ENCODE measurements around the gene THAP2.
A peak's percentile ranks its signal among the peaks of the same experiment; 100 is the strongest.

THAP2 gene

DNA sequence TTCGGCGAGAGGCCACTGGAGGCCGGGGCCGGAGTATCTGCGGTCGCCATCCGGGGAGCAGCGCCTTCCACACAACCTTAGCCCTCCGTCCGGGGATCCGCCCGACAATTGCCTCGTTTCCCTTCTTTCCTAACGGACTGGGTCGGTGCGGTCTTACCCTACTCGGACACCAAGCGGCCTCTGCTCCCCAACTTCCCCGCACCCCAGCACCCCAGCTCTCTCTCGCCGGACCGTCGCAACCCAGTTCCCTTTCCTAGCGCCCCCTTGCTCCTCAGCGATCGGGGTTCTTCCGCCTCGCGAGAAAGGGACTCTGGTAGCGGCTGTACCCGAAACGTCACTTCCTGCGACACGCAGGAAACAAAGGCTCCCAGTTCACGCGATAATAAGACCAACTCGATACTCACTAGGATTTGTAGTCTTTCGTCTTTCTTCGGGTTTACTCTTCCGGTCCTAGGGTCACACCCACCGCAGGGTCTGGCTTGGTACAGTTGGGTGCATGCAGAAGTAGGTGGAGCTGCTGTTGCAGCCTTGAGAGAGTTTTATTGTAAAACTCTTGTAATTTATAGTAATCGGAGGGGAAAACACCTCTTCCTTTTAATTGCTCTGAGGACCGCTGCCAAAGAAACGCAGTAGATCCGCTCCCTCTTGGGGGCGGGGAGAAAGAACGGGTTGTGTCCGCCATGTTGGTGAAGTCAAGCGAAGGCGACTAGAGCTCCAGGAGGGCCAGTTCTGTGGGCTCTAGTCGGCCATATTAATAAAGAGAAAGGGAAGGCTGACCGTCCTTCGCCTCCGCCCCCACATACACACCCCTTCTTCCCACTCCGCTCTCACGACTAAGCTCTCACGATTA, at the start of gene THAP2, which contains the start of gene ZFC3H1:
TSS of gene THAP2 (plus strand) at position 741 of the 850 bp plus-strand sequence. CDS start 209 bp downstream, outside the sequence.
TSS of gene ZFC3H1 (minus strand) at position 288 of the 850 bp plus-strand sequence. CDS start at position 50, 238 bp downstream.
- peak; percentile 97 to 100 for DNase-seq

DNA sequence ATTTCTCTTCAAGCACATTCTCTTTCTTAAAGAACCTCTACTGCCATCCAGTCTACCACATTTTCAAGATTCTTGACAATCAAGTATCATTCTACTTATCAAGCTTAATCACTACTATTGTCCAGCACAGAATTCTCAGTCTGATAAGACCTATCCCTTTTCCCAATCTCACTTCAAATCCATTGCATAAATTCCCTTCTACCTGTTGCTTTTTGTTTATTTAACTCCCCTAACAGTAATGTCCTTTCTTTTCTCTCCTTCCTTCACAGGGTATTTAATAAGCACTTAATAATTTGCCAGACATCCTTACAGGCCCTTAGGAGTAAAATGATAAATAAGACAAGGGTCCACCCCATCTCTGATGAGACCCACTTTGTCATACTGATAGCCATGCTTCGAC, 42.2 kb upstream of the THAP2 start:
- no peak for DNase-seq

- DNase-seq = no peak
Observed at GRCh38 chr12:71625476-71625875, 38.6 kb upstream of the THAP2 start.

DNA sequence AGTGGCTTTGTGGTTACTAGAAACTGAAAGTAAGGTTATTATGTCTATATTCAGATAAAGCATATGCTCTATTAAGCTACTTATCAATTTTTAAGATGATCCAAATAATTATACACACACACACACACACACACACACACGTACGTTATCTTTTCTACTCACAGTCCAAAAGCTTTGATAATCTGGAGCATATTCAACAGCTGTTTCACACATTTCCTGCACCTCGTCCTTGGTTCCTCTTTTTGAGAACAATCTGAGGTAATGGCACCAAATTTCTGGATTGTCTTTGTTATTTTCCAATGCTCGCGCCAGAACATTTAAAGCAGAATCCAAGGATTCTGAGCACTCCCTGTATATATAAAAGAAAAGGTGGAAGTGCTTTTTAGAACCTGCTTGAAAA, 38.0 kb upstream of the THAP2 start:
- no peak for DNase-seq

- DNase-seq = no peak
Observed at GRCh38 chr12:71626768-71627167, 37.3 kb upstream of the THAP2 start.

GRCh38 chr12:71627438-71628002, 36.6 kb upstream of the THAP2 start:
- DNase-seq = no peak

- peak; percentile 70 to 77 for DNase-seq
Observed at GRCh38 chr12:71636704-71637115, 27.4 kb upstream of the THAP2 start.

DNA sequence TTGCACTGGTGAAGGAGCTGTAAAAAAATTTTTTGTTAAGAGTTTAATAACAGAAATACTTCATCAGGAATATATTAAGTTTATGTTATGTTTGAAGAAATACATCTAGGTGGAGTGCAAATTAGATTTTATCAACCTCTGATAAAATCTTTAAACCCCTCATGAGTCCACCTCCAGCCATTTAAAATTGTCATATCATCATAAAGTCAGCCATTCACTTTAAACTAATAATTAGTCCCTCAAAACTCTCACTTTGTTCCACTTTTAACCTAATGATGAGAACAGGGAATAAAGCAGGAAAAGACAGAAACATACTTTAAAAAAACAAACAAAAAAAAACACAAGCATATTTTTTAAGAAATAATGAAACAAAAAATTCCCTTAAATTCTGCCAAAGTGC, 25.6 kb upstream of the THAP2 start:
- no peak for DNase-seq

DNA sequence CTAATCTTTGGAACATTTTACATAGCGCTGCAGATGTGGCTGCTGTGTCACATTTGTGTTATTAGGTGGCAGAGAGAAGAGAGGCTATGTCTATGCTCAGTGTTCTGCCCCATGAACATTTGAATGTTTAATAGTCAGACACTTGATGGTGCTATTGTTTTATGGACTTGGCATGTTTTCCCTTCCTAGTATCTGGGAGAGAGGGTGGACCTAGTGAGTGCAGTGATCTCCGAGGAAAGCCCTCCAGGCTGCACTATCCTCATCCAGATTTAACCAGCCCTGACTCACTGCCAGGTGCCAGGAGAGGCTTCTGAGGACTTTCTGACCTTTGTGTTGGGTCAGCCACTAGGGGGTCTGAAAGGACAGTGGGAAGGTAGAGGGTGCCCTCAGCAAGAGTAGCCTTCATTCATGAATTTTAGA, 24.8 kb upstream of the THAP2 start:
- DNase-seq = no peak

- DNase-seq = no peak
Observed at GRCh38 chr12:71640316-71640715, 23.8 kb upstream of the THAP2 start.

GRCh38 chr12:71641390-71641789, 22.7 kb upstream of the THAP2 start:
- DNase-seq = no peak

- DNase-seq = no peak
Observed at GRCh38 chr12:71642264-71642663, 21.8 kb upstream of the THAP2 start.

- DNase-seq = no peak
Observed at GRCh38 chr12:71645268-71645667, 18.8 kb upstream of the THAP2 start.

- no peak for DNase-seq
Observed at GRCh38 chr12:71646512-71646911, 17.6 kb upstream of the THAP2 start.

- no peak for DNase-seq
Observed at GRCh38 chr12:71648537-71648936, 15.6 kb upstream of the THAP2 start.

- no peak for DNase-seq
Observed at GRCh38 chr12:71649401-71649800, 14.7 kb upstream of the THAP2 start.

DNA sequence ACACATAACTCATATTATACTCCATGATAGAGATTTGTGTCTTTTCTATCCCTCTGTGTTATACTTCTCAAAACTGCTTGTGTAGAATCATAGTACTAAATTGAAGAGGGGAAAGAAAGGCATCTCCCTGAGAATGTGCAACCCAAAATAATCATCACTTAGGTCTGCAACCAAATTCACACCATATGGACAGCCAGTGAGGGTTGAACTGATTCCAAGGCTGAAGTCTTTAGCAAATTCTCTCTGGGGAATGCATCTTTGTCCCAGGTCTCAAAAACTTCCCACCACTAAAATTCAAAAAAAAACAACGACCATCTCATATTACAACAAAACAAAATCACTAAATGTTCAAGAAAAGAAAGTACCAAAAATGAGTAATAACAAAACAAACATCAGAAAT, 11.4 kb upstream of the THAP2 start:
- no peak for DNase-seq

DNA sequence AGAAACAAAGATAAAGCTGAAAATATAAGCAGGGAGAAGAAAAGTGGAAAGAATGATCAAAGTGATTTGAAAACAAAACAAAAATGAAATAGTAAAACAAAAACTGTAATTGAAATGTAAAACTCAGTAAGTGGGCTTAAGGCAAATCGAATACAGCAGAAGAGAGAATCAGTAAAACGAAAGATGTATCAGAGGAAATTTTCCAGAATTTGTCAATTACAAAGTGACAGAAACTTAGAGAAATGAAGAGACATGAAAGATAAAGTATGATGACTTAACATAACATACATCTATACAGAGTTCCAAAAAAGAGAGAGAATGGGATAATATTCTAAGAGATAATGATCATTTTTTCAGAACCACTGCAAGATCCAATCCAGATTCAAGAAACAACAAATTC, 11.0 kb upstream of the THAP2 start:
- DNase-seq = no peak

GRCh38 chr12:71654200-71654599, 9.9 kb upstream of the THAP2 start:
- DNase-seq = no peak

GRCh38 chr12:71655495-71655894, 8.6 kb upstream of the THAP2 start:
- DNase-seq = no peak

GRCh38 chr12:71655907-71656306, 8.2 kb upstream of the THAP2 start:
- no peak for DNase-seq

DNA sequence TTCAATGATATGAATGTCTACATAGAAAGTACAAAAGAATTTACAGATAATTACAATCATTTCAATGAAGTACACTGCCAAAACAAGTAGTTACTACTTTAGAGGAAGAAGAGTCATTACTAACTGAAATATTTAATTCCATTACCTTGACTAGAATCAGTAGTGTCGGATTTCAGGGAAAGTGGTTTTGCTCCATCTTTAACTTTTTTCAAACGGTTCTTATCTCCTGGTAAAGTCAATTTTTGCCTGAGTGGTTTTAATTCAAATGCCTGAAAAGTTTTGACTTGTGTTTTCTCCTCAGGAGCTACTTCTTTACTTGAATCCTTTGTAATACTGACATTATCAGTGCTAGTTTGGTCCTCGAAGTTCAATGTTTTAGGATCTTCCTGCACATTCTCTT, 7.4 kb upstream of the THAP2 start:
- DNase-seq = no peak

GRCh38 chr12:71661977-71662530, 2.0 kb upstream of the THAP2 start:
- DNase-seq = no peak
